Thyroid gland (tissue), 4 donors: Measurements from ENCODE around the gene PTPN4. TPM values are rescaled to one million over a fixed set of nuclear protein-coding genes. Genes with fewer than 3 reads are reported as not detected.
"Not testable (repeated sequence)": the region's sequence is repeated elsewhere in the genome, so short reads cannot be mapped to it uniquely, and the experiment has no call there.

Experiments
- DNase-seq, 2 donors: peaks; one replicate each; pipeline ENCODE4 v3.0.0-alpha.2; 2019
- H3K27ac ChIP-seq, 3 donors: fragments of 200-600 bp; sonication (generic); 1 replicate in 2 of 3; 2 replicates in 1 of 3; pipeline ENCODE4 v1.5.1; 2016 to 2019; ENCODE audit warnings: mild to moderate bottlenecking in 1 of 3, moderate library complexity in 1 of 3
- H3K27me3 ChIP-seq: fragments of 200-600 bp; sonication (generic); one replicate; pipeline ENCODE4 v1.5.1; 2019
- H3K36me3 ChIP-seq, 2 donors: fragments of 200-600 bp; sonication (generic); one replicate each; pipeline ENCODE4 v1.5.1; 2016 to 2019
- H3K4me1 ChIP-seq, 2 donors: fragments of 200-600 bp; sonication (generic); one replicate each; pipeline ENCODE4 v1.5.1; 2017 to 2019
- H3K4me3 ChIP-seq, 3 donors: fragments of 200-600 bp; sonication (generic); replicated peaks in 1 of 3; 1 replicate in 2 of 3; 2 replicates in 1 of 3; pipeline ENCODE4 v1.5.1; 2016; ENCODE audit warnings: mild to moderate bottlenecking in 1 of 3
- H3K9me3 ChIP-seq: fragments of 200-600 bp; sonication (generic); one replicate; pipeline ENCODE4 v1.5.1; 2017
- POLR2A ChIP-seq, 2 donors: fragments of 450-650 bp; IDR thresholded peaks; one replicate each; pipeline ENCODE4 v1.6.1; 2017; ENCODE audit warnings: antibody characterized with exemption in 2 of 2, mild to moderate bottlenecking in 2 of 2, moderate library complexity in 1 of 2
- WGBS, 2 donors: methylation state at CpG; one replicate each; pipeline ENCODE4 v1.1.5; 2017; 5-methylcytosine and 5-hydroxymethylcytosine counted together
- intact Hi-C: fragments of 100-400 bp; cut with DNase I; formaldehyde crosslinking; loops from one replicate; pipeline ENCODE4 v1.15.1; 2023
- total RNA-seq, 4 donors: library from RNA; depleted of rRNA; stranded (reverse); fragments of >200 nt; gene quantifications; one replicate each; pipeline ENCODE4 v1.2.3, GENCODE V29; 2016
- TF ChIP-seq, protein P1 (sequence below), 6 experiments: fragments of 200-600 bp in 3 of 6; fragments of 450-650 bp in 3 of 6; sonication (generic) in 3 of 6; IDR thresholded peaks; one replicate each; pipeline ENCODE4 v1.5.1; 2016 to 2019; ENCODE audit warnings: antibody characterized with exemption in 6 of 6, mild to moderate bottlenecking in 2 of 6, inconsistent platforms in 1 of 6, moderate library complexity in 1 of 6

Gene PTPN4
- total RNA-seq, 4 donors from 2014 or later = 79.1 to 131 (median 114) TPM

DNA sequence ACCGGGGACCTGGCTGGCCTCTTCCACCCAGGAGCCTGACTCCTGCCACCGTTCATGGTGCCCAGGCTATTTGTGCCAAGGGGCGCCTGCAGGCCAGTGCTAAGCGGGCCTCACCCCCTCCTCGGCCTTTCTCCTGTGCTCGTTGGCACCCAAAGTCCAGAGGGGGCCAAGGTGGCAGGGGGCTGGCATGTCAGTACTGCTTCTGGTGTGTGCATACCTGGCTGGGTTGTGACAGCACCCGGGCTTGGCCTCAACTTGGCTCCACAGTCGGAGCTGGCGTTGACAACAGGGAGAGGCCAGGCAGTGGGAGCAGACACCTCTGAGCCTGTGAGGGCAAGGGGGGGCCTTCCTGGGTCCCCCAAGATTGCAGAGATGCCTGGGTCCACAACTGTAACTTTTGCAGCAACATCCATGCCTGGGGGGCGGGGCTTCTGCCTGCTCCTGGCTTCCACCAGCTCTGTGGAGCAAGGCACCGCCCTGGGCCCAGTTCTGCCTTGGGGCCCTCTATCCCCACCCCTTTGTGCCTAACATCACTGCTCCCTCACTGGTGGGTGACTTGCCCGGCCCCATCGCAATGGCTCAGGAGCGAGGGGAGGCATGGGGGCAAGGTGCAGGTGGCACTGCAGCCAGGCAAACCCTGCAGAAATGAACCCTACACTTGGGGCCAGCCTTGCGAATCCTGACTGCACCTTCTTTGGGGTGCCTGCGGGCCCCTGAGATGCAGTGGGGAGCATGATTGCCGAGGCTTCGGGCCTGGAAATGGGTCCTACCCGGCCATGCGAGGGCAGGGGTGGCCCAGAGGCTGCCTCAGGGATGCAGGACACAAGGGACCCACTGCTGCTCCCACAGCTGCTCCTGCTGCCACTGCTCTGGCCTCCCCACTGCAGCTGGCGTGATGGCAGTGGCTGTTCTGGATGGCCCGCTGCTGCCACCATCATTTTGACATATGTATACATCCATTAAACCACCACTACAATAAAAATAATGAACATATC lies 35.9 kb downstream of the PTPN4 start:
- no peak overlapping the region for H3K27ac ChIP-seq
- no peaks in the 10 kb centered on the region for H3K9me3 ChIP-seq
- WGBS, 2 donors = 97 to 98% methylated on average over 9 to 13 of the region's 22 CpGs
- peaks cover 0 to 4% of the 10 kb centered on the region in 2 donors for H3K36me3 ChIP-seq
- H3K27me3 ChIP-seq = no peaks in the 10 kb centered on the region
- TF ChIP-seq, protein P1, sequence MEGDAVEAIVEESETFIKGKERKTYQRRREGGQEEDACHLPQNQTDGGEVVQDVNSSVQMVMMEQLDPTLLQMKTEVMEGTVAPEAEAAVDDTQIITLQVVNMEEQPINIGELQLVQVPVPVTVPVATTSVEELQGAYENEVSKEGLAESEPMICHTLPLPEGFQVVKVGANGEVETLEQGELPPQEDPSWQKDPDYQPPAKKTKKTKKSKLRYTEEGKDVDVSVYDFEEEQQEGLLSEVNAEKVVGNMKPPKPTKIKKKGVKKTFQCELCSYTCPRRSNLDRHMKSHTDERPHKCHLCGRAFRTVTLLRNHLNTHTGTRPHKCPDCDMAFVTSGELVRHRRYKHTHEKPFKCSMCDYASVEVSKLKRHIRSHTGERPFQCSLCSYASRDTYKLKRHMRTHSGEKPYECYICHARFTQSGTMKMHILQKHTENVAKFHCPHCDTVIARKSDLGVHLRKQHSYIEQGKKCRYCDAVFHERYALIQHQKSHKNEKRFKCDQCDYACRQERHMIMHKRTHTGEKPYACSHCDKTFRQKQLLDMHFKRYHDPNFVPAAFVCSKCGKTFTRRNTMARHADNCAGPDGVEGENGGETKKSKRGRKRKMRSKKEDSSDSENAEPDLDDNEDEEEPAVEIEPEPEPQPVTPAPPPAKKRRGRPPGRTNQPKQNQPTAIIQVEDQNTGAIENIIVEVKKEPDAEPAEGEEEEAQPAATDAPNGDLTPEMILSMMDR (IDR thresholded peaks at IDR 0.05) = no peak
- TF ChIP-seq POLR2A (IDR thresholded peaks at IDR 0.05) = no peak
- no peak overlapping the region for H3K4me3 ChIP-seq
- DNase-seq = no peak
- H3K4me1 ChIP-seq = no peaks in the 10 kb centered on the region
- intact Hi-C loops = no loop called here

DNA sequence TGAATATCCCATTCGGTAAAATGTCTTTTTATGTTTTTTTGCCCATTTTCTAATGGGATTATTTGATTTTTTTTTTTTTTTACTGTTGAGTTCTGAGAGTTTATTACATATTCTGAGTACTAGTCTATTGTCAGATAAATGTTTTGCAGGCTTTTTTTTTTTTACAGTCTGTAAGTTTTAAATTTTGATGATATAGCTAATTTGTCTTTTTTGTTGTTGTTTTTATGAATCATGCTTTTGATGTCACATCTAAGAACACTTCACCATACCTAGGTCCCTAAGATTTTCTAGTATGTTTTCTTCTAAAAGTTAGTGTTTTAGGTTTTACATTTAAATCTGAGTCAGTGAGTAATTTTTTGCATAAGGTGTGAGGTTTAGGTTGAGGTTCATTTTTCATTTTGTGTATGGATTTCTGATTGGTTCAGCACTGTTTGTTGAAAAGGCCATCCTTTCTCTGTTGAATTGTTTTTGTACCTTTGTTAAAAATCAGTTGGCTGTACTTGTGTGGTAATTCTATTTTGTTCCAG lies 40.7 kb downstream of the PTPN4 start:
- WGBS, 2 donors = 91 to 93% methylated on average over 1 of the region's 1 CpG
- Histone ChIP-seq H3K4me1 (peaks cover 0 to 4% of the 10 kb centered on the region in 2 donors), H3K4me3 (no peak overlapping the region), H3K27me3 (no peaks in the 10 kb centered on the region), H3K36me3 (no peaks in the 10 kb centered on the region), H3K9me3 (no peaks in the 10 kb centered on the region), H3K27ac (no peak overlapping the region)
- DNase-seq = no peak
- TF ChIP-seq, protein P1 (IDR thresholded peaks at IDR 0.05) = no peak
- no peak for TF ChIP-seq POLR2A (IDR thresholded peaks at IDR 0.05)
- intact Hi-C loops = no loop called here

DNA sequence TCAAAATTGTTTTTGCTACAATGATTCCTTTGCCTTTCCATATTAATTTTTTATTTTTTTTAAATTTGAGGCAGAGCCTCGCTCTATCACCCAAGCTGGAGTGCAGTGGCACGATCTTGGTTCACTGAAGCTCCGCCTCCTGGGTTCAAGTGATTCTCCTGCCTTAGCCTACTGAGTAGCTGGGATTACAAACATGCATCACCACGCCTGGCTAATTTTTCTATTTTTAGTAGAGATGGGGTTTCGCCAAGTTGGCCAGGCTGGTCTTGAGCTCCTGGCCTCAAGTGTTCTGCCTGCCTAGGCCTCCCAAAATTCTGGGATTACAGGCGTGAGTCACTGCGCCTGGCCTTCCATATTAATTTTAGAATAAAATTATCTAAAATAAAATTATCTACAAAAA lies 41.3 kb downstream of the PTPN4 start:
- no peaks in the 10 kb centered on the region for H3K36me3 ChIP-seq
- no peak overlapping the region for H3K27ac ChIP-seq
- H3K27me3 ChIP-seq = no peaks in the 10 kb centered on the region
- peaks cover 0 to 4% of the 10 kb centered on the region in 2 donors for H3K4me1 ChIP-seq
- WGBS, 2 donors = 78 to 86% methylated on average over 7 of the region's 7 CpGs
- peak in 1 of 2 donors; percentile 36 for DNase-seq
- intact Hi-C loops = no loop called here
- no peak overlapping the region for H3K4me3 ChIP-seq
- H3K9me3 ChIP-seq = no peaks in the 10 kb centered on the region
- no peak for TF ChIP-seq POLR2A (IDR thresholded peaks at IDR 0.05)
- TF ChIP-seq, protein P1 (IDR thresholded peaks at IDR 0.05) = no peak

DNA sequence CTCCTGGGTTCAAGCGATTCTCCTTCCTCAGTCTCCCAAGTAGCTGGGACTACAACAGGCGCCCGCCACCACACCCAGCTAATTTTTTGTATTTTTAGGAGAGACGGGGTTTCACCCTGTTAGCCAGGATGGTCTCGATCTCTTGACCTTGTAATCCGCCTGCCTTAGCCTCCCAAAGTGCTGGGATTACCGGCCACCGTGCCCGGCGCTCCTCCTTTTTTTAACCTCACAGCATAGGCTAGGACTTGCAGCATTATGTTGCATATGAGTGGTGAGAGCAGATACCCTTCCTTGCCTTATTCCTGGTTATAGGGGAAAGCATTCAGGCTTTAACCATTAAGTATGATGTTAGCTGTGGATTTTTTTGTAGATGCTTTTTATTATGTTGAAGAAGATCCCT lies 42.3 kb downstream of the PTPN4 start:
- H3K36me3 ChIP-seq, H3K4me1 ChIP-seq, H3K27ac ChIP-seq, intact Hi-C loops, H3K27me3 ChIP-seq, H3K4me3 ChIP-seq, DNase-seq, H3K9me3 ChIP-seq: not testable (repeated sequence)
- 86 to 90% methylated on average over 10 of the region's 10 CpGs for WGBS, 2 donors

DNA sequence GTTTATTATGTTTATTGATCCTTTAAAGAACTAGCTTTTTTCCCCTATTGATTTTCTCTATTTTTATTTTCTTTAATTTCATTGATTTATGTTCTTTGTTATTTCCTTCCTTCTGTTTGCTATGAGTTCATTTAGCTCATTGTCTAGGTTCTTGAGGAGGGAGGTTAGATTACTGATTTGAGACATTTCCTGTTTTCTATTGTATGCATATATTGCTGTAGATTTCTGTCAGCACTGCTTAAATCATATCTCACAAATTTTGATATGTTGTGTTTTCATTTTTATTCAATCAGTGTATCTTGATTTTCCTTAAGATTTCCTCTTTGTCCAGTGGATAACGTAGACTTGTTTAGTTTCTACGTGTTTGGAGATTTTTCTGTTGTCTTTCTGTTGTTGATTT lies 43.4 kb downstream of the PTPN4 start:
- 94 to 99% methylated on average over 2 of the region's 2 CpGs for WGBS, 2 donors
- TF ChIP-seq POLR2A (IDR thresholded peaks at IDR 0.05) = no peak
- TF ChIP-seq, protein P1 (IDR thresholded peaks at IDR 0.05) = no peak

DNA sequence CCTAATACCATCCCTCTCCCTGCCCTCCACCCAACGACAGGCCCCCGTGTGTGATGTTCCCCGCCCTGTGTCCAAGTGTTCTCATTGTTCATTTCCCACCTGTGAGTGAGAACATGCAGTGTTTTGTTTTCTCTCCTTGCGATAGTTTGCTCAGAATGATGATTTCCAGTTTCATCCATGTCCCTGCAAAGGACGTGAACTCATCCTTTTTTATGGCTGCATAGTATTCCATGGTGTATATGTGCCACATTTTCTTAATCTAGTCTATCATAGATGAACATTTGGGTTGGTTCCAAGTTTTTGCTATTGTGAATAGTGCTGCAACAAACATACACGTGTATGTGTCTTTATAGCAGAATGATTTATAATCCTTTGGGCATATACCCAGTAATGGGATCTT lies 44.7 kb downstream of the PTPN4 start:
- H3K27ac ChIP-seq, H3K4me3 ChIP-seq, H3K9me3 ChIP-seq, H3K27me3 ChIP-seq, H3K36me3 ChIP-seq, intact Hi-C loops, DNase-seq: not testable (repeated sequence)
- 96 to 98% methylated on average over 6 of the region's 6 CpGs for WGBS, 2 donors
- peaks cover 5 to 15% of the 10 kb centered on the region in 2 donors for H3K4me1 ChIP-seq

More for the DNA sequence above, 43.4 kb downstream of the PTPN4 start:
- intact Hi-C loops = no loop called here
- no peak for DNase-seq
- Histone ChIP-seq H3K36me3 (no peaks in the 10 kb centered on the region), H3K4me3 (no peak overlapping the region), H3K4me1 (peaks cover 0 to 4% of the 10 kb centered on the region in 2 donors), H3K9me3 (no peaks in the 10 kb centered on the region), H3K27me3 (no peaks in the 10 kb centered on the region), H3K27ac (no peak overlapping the region)
